GM18520 (cell line): Measurements from ENCODE around the gene TDRD5.

Experiments
- ATAC-seq: cut with Tn5 transposase; IDR thresholded peaks from one replicate; pipeline ENCODE4 v1.9.1; 2021; ENCODE audit not compliant: unreplicated experiment

Gene TDRD5, protein sequence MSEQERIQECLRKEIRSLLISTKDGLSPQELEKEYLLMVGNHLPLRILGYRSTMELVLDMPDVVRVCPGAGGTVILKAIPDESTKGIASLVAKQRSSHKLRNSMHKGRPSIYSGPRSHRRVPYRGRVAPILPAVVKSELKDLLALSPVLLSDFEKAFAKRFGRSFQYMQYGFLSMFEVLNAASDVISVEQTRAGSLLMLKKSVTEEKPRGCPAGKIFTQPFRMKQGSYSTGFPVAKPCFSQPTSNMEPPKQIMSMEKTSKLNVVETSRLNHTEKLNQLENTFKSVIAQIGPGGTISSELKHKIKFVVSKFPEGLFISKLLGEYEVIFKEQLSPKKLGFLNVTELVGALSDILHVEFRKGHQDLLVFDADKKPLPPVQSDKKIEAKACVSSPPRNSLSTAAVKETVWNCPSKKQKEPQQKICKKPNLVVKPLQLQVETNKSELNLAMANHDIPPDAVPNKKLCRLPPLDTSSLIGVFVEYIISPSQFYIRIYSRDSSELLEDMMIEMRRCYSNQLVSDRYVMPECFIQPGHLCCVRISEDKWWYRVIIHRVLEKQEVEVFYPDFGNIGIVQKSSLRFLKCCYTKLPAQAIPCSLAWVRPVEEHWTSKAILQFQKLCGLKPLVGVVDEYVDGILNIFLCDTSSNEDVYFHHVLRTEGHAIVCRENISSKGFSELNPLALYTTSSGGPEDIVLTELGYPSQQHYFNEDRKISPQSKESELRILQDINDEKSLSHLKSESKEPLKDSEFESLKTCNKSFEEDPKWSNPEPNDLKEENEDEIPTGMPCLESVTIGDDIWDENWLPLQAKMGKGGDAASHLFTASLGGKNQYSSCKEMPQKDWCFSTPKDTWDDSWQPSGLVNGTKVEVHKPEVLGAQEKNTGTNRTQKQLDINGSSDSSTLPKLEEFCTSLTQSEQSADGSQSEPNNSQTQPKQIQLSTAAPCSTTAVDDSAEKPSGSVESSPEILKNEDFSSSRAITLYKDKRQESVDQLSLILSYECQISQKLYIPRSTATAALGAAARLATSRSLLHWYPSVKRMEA

GRCh38 chr1:179591592-179592580 lies at the start of gene TDRD5:
TDRD5 (plus strand) TSS chr1:179591832; CDS start chr1:179592616, 784 bp downstream.
- ATAC-seq = no peak

DNA sequence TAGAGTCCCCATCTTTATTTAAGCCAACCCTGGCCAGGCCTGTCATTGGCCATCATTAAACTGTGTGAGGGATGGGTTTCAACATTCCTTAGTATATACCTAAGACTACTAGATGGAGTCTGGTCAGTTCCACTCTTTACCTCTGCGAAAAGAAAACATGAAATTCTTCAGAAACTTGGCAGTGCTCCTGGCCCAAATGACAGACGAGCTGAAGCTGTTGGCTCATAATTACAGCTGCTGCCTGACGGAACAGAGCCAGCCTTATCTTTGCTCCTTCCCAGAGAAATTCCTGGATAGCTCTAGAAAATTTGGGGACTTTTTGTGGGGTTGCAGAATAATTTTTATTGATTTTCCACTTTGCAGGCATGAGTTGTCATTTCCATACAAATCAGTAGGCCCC lies 46.3 kb upstream of the TDRD5 start:
- no peak for ATAC-seq

- ATAC-seq = no peak
These were observed 44.6 kb upstream of the TDRD5 start for GRCh38 chr1:179547021-179547535.

- no peak for ATAC-seq
These were observed 42.8 kb upstream of the TDRD5 start for GRCh38 chr1:179548666-179549367.

GRCh38 chr1:179549368-179549700 lies 42.3 kb upstream of the TDRD5 start:
- ATAC-seq = no peak

DNA sequence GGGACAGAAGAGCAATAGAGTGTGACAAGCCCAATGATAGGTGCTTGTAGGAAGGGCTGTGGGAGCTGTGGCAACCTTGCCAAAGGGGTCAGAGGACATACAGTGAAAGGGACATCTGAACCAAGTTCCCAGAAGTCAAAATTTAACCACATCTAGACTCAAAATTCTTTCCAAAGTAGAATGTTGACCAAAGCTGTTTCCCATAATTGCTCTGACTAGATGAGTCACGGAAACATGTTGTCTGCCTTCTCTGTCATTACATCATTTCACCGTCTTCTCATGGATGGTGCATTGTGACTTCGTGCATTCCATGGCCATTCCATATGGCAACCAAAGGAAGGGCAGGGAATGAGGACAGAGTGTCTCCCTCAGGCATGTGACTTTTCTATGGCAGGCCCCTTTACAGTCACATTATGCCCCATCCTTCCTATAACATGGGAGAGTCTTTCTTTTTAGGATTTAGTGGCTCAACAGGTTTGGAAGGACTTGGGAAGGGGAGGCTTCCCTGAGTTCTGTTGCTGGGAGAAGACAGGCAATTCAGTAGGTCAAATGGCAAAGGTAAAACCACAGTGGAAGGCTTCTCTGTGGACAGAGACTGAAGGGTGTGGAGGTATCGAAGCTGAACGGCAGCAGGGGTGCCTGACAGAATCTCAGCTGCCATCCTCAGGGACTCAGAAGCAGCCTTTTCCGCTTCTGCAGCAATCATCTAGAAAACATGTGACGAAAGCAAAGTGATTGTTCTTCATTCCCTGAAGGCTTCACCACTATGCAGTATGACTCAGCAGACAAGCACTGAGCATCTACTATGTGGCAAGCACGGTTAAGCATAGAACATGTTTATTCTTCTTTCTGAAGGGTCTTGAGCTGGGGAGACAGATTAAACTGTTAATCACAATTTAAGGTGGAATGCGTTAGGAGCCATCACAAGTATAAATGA lies 40.6 kb upstream of the TDRD5 start:
- ATAC-seq = peak; percentile 63

- no peak for ATAC-seq
These were observed 37.2 kb upstream of the TDRD5 start for GRCh38 chr1:179554427-179554826.

DNA sequence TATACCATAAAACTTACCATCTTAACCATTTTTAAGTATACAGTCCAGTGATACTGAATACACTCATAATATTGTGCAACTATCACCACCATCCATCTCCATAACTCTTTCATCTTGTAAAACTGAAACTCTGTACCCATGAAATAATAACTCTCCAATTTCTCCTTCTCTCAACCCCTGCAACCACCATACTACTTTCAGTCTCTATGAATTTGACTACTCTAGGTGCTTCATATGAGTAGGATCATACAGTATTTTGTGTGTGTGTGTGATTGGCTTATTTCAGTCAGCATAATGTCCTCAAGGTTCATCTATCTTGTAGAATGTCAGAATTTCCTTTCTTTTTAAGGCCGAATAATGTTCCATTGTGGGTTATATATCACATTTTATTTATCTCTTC lies 33.6 kb upstream of the TDRD5 start:
- ATAC-seq = no peak

GRCh38 chr1:179575497-179576314 lies 15.9 kb upstream of the TDRD5 start, which contains the start of gene NPHS2:
NPHS2 (minus strand) TSS chr1:179575948; CDS start chr1:179575864, 84 bp downstream.
- ATAC-seq = no peak

DNA sequence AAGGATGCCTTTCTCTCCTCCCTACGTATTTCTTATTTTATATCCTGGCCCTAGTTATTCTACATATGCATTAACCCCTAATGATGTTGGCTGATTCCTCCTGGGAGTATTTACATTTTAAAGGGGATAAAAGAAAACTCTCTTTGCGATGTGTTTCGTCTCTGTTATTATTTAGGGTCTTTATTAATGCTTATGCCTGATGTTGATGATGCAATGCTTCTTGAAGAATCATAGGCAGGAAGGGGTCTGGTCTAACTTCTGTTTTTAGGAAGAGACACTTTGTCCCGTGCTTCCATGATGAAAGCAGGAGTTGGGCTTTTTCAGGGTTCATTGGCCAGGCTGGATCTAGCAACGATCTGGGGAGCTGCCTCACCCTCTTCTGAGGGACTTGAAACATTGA lies 15.1 kb upstream of the TDRD5 start:
- no peak for ATAC-seq

DNA sequence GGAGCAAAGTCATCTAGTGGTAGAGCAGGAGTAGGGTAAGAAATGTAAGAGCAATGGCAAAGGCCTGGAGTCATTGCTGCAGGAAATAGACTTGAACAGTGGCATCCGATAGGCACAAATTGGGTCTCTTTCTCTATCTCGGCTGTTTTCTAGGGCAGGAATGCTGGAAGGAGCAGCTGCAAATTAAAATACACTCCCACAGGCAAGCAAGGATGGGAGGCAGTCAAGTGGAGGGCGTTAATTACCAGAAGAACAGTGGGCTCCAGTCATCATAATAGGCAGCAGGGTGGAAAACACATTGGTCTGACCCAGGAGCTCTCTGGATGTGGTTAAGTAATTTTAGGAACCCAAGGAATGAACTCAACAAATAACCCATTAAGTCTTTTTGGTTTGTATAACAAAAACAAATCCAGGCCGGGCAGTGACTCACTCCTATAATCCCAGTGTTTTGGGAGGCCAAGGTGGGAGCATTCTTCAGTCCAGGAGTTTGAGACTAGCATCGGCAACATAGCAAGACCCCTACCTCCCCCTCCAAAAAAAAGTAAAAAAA lies 7.8 kb upstream of the TDRD5 start:
- ATAC-seq = no peak

- ATAC-seq = no peak
These were observed 5.4 kb upstream of the TDRD5 start for GRCh38 chr1:179586107-179586823.

GRCh38 chr1:179587336-179587735 lies 4.3 kb upstream of the TDRD5 start:
- ATAC-seq = no peak

- no peak for ATAC-seq
These were observed 3.1 kb upstream of the TDRD5 start for GRCh38 chr1:179588425-179589024.

DNA sequence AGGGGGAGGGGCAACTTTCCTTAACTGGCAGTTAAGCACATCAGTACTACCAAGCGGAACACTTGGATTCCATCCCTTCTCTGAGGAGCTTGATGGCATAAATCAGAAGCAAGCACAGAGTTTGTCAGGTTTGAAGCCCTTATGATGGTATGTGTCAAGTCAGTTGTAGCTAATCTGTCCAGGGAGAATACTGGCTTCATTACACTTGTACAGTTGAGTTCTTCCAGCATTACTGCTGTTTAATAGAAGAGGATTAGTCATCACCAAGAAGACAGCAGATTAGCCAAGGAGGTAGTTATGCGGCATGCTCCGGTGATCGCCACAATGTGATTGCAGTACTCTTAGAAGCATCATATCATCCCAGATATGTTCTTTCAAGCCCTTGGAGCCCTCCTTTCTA lies 2.1 kb upstream of the TDRD5 start:
- no peak for ATAC-seq

GRCh38 chr1:179590671-179591070 lies 961 bp upstream of the TDRD5 start:
- ATAC-seq = no peak

GRCh38 chr1:179591253-179591591 lies 410 bp upstream of the TDRD5 start:
- no peak for ATAC-seq
